ENCODE results near the gene DIS3L2.
"Not testable (repeated sequence)": the region's sequence is repeated elsewhere in the genome, so short reads cannot be mapped to it uniquely, and the experiment has no call there.

Gene DIS3L2

DNA sequence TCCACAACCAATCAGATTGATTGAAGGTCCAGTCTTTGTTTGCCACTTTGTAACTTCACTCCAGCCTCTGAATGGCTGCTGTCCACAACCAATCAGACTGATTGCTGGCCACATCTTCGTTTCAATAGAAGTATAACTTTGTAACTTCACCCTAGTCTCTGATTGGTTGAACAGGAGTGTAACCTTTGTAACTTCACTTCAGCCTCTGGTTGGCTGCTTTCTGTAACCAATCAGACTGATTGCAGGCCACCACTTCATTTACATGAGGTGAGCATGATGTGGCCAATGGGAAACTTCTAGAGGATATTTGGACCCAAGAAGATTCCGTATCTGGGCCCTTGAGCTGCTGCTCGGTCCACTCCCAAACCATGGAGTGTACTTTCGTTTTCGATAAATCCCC lies 400.1 kb downstream of the DIS3L2 start:
- DNase-seq = no peak

DNA sequence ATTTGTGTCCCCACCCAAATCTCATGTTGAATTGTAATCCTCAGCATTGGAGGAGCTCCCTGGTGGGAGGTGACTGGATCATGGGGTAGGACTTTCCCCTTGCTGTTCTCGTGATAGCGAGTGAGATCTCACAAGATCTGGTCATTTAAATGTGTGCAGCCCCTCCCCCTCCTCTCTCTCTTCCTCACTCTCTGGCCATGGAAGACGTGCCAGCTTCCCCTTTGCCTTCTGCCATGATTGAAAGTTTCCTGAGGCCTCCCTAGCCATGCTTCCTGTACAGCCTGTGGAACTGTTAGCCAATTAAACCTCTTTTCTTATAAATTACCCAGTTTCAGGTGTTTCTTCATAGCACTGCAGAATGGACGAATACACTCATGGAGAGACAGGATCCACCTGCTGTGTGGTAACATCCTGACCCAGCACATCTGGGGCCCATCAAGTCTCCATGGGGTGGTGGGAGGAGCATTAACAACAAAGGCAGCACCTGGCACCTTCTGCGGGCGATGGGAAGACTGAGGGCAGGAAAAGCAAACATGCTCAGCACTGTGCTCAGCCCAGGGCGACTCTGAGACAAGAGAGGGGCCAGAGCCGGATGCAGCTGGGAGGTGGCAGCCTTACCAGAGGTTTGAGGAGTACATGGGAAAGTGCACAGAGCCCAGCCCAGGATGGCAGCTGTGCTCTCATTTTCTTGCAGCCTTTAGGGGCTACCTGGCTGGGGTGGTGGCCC lies 400.8 kb downstream of the DIS3L2 start:
- no peak for DNase-seq

DNA sequence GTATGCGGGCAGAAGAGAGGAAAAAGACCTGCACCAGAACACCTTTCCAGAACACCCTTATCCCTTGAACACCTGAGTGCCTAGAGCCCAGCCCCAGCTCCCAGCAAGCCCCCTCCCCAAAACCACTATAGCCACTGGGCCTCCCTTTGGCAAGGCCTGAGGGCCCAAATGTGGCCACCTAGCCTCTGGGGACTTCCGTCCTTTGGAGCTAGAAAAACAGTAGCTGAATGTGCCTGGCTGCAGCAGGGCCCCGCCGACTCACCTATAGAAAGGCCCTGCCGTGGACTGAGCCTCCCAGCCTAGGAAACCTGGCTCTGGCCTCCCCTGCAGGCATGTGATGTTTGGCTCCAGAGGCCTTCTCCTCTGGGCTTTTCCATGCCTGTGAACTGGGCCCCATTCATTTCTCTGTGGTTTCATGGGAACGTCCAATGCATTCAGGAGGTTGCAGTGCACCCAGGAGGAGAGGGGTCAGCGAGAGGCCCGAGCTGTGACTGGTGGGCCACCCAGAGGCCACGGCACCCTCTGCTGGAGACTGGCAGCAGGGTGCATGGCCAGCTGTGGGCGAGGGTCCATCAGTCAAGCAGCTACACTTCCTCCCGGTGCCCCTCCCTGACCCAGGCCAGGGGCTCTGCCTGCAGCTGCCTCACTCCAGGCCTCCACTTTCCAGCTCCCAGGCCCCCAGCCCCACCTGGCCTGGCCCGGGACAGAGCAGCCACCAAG lies 401.7 kb downstream of the DIS3L2 start:
- DNase-seq = not testable (repeated sequence)

DNA sequence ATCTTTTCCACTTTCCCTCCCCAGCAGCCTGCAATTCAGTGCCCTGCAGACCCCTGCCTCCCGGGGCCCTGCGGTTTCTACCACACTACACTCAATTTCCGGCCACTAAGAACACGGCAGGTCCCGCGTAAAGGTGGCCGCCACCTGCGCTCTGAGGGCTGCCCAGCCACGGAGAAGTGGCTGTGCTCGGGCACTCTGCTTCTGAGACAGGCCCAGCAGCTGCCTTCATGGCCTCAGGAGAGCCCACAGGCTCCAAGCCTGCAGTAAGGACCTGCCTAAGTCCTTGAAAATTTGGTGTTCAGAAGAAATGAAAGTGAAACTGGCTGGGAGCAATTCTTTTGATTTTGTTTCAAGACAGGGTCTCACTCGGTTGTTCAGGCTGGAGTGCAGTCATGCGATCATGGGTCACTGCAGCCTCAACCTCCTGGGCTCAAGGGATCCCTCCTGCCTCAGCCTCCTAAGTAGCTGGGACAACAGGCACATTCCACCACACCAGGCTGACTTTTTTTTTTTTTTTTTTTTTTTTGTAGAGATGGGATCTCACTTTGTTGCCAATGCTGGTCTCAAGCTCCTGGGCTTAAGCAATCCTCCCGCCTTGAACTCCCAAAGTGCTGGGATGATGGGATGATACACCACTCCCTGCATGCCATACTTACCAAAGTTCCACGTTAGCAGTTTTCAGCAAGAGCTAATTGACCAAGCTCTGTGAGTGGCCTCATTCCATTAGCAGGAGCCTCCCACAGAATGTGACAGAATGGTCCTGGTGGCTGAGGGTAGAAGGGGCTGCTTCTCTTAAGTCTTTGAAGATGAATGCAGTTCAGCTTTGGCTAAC lies 402.5 kb downstream of the DIS3L2 start:
- peak; percentile 37 for DNase-seq

DNA sequence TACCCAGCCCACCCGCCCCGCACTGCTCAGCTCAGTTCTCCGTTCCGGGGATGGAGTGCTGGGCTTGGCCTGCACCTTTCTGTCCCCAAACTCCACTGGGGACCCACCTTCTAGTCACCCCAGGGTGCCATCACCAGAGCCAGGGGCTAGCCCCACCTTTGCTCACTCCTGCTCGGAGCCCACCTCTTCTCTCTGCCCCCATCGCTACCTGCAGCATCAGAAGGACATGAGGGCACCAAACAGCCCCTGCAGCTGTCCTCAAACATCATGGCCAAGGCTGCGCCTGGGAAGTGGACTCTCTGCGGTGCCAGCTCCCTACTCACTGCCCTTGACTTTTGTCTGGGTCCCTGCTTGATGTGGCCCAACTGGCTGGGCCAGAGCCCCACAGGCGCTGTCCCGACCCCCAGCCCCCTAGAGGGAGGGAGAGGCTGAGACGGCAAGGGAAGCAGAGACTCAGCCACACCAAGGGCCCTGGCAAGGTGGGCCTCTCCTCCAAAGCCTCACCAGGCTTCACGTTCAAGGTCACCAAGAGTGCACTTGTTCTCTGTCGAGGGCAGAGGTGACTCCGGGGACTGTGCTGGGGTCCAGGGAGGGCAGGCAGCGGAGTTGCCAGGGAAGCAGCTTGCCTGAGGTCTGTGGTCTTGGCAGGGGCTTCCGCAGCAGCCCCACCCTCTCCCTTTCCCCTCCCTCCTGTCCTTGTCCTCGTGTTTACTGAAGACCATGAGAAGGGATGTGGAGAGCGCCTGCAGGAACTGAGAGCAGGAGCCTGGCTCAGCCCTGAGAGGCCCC lies 403.5 kb downstream of the DIS3L2 start:
- DNase-seq = not testable (repeated sequence)

DNA sequence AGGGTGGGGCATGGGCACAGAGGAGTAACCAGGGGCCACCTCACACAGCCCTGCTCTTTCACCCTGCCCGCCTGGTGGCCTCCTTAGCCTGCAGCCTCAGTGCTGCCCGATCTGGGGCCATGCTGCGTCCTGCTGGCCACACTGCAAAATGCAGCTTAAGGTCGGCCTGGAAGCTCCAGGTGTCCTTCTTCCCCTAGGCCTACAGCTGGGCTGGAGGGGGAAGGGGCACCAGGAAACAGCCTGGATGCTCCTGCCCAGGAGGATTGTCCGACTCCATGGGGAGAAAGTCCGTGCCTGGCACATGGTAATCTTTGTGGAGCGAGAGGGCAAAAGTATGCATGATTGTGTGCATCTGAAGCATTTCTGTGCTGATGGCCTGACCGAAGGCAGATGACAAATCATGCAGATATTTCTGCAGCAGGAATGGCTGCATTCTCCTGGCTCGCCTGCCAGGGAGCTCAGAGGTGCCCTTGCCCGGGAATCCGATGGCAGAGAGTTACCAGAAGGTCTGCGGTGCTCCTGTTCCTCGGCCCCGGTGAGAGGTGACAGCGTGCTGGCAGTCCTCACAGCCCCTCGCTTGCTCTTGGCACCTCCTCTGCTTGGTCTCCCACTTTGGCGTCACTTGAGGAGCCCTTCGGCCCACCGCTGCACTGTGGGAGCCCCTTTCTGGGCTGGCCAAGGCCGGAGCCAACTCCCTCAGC lies 404.3 kb downstream of the DIS3L2 start:
- no peak for DNase-seq

DNA sequence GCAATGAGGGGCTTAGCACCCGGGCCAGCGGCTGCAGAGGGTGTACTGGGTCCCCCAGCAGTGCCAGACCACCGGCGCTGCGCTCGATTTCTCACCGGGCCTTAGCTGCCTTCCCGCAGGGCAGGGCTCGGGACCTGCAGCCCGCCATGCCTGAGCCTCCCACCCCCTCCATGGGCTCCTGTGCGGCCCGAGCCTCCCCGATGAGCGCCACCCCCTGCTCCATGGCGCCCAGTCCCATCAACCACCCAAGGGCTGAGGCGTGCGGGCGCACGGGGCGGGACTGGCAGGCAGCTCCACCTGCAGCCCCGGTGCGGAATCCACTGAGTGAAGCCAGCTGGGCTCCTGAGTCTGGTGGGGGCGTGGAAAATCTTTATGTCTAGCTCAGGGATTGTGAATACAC lies 404.9 kb downstream of the DIS3L2 start:
- not testable (repeated sequence) for DNase-seq

DNA sequence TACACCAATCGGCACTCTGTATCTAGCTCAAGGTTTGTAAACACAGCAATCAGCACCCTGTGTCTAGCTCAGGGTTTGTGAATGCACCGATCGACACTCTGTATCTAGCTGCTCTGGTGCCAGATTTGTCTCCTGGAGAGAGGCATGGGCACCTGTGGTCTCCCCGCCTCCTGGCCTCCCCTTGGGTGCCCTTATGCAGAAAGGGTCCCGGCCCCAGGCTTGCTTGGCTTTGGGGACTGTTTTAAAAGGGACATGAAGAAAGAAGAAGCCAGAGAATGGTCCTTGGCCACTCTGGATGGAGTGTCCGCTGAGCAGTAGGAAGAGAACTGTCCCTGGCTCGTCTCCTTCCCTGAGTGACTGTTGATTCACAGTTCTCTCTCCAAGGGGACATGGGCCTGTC lies 405.5 kb downstream of the DIS3L2 start:
- DNase-seq = no peak

DNA sequence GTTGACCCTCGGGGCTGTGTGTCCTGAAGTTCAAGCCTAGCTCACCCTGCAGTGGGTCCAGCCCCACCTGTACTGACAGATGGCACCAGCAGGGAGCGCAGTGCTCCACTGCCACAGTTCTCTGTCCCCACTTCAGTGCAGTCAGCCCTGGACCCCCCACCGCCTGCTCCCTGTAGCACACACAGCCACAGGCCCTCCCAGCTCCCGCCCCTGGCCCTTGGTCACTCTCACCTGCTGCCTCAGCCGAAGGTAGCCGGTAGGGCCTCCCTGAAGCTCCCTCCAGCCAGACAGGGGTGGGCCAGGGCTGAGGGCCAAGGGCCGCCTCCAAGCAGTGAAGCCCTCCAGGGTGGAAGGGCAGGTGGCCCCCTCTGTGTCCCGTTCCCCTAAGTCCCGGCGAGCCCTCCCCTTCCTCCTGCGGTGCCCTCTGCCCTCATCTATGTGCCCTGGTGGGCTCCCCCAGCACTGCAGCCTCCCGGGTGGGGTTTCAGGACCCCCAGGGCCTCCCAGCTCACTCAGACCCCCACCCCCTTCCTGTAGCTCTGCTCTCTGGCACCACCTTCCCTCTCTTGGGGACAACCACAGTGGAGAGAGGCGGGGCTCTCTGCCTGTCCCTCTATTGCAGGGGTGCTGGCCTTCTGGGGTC lies 406.2 kb downstream of the DIS3L2 start:
- no peak for DNase-seq

DNA sequence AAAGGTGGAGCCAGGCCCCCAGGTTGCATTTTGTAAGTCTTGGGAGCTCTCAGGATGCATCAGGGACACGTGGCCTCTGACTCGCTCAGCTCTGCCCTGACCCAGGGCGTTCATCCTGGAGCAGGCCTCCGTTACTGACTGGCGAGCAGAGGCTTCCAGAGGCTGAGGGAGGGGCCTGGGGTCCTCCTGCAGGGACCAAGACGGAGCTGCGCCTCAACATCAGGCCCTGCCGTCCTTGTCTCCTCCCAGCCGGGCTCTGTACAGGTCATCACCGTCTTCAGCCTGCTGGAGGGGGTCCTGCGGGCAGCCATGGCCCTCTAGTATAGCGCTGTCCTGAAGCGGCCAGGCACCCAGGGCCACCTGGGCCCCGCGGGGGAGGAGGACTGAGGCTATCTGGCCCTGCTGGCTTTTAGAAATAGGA lies 406.8 kb downstream of the DIS3L2 start:
- no peak for DNase-seq

DNA sequence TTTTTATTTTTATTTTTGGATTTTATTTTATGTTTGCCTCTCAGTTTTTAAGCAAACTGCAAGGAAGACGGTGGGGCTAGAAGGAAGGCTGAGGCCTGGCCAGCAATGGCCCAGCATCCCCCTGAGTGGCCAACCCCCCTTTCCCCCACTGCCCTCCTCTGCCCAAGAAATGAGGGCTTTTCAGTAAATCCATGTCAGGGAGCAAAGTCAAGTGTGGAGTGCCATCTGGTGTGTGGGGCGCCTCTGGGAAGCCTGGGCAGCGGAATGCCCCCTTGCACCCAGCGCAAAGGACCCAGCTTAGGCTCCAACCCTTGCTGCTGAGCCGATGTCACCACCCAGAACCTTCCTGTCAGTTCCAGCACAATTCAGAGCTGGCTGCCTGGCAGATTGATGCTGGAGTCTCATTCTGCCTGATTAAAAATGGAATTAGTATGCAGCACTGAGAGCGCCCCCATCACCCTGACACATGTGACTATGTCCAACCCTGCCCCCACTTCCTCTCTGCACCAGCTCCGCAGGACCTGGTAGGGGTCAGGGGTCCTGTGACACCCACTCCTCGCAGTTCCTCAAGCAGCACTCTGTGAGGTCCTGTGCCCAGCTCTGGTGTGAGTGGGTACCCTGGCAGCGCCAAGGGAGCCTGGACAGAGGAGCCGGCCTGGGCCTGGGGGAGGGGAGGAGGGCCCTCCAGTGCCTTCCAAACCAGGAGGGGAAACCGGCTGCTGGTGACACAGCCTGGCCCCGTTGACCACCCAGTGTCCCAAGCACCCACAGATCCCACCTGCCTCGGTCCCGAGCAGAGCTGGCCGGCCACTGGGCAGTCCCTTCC lies 407.8 kb downstream of the DIS3L2 start:
- DNase-seq = no peak

DNA sequence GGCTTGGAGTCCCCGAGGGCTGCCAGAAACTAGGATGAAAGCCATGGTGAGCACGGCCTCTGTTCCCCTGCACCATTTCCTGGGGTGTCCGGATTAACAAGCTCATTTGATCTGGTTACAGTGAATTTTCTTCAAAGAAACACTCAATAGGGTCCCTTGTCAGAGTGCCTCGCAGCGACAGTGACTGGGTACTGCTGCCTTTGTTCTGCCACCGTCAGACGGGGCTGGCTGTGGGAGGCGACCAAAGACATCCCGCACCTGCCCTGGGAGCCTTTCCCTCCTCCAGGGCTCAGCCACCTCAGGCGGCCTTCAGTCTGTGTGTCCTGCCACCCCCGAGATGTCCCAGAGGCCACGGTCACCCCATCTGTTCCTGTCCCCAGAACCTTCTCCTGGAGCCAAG lies 408.5 kb downstream of the DIS3L2 start:
- not testable (repeated sequence) for DNase-seq

DNA sequence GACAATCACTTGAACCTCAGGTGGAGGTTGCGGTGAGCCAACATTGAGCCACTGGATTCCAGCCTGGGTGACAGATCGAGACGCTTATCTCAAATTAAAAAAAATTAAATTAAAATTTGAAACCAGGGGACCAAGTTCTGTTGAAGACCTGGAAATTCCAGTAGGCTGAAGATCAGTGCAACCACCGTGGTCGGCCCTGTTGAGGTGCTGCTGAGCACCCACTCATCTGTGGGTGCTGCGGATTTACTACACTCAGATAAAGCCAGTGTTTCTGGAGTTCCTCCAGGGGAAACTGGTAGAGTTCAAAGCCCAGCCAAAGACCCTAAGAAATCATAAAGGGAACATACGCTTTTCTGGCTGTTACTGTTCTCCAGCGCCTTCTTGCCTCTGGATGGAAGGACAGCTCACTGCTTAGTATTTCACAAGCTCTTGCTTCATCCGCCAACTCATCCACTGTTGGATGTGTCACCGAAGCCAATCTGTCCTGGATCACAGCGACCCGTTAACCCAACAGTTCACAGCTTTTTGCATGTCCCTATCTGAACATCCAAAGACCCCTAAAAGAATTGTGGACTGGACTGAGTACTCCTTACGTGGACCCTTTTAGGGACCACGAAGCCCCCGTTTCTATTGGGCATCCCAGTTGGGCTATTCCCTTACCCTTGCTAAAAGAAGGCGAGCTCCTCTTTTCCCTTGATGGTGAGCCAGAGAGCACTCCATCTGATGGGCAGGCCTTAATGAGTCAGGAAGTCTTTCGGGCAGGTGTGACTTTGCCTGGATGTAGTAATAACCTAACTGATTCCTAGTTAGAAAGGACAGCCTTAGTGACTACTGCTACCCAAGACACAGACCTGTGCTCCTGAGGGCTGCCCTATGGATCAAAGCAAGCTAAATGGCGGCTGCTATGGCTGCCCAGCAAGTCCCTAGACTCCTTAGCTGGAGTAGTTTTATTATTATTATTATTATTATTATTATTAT lies 411.0 kb downstream of the DIS3L2 start:
- DNase-seq = no peak

DNA sequence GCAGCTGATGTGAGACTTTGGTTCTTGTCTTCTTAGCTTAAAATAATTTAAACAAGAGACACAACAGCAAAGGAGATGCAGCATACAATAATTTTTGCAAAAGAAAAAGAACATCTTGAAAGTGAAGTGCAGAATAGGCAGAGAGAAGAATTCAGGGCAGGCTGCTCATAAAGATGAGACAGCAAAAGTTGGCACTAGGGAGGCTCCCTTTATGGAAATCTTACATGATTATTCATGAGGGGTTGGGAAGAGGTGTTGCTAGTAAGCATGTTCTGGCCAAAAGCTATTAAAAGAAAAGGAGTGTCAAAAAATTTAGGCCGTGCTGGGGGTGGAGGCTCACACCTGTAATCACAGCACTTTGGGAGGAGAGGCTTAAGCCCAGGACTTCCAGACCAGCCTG lies 412.8 kb downstream of the DIS3L2 start:
- no peak for DNase-seq

DNA sequence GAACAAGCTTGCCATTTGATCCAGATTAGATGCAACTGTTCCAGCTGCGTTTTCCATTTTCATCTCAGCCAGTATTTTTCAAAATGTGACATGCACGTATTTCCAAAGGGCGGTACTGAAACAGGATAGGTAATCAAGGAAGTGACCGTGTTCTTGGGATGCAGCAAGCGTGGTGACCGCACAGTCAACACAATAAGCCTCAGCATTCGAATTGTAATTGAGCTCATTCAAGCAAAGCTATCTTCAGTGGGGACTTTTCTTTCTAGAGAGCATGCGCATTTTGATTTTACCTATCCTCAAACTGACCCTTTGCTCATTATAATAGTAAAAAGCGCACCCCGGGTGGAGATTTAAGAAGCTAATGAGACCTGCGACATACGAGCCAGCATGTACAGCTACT lies 413.7 kb downstream of the DIS3L2 start:
- DNase-seq = no peak

DNA sequence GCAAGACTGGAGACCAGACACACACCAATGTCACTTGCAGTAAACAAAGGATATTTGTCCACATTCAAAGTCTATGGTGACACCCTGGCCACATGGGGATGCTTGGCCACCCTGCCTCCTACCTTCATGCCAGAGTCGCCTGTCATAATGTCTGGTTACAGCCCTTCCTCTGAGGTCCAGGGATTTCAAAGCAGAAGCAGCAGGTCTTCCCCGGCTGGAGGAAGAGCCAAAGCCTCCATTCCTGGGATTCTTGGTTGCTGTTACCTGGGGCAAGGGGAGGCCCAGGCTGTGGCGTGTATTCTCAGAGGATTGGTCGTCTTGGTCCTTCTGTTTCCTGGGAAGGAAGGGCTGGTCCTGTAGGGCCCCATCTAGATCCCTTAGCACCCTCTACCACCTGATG lies 414.7 kb downstream of the DIS3L2 start:
- no peak for DNase-seq

DNA sequence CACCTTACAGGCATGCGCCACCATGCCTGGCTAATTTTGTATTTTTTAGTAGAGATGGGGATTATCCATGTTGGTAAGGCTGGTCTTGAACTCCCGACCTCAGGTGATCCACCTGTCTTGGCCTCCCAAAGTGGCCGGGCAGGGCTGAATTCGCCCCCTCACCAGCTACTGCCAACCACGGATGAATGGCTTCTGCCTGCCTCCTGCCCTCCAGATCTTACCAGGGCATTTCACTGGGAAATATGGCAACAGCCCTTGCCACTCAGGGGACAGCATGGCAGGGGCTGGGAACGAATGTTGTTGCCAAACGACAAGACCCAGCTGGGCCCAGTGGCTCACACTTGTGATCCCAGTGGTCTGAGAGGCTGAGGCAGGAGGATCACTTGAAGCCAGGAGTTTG lies 415.2 kb downstream of the DIS3L2 start:
- no peak for DNase-seq

DNA sequence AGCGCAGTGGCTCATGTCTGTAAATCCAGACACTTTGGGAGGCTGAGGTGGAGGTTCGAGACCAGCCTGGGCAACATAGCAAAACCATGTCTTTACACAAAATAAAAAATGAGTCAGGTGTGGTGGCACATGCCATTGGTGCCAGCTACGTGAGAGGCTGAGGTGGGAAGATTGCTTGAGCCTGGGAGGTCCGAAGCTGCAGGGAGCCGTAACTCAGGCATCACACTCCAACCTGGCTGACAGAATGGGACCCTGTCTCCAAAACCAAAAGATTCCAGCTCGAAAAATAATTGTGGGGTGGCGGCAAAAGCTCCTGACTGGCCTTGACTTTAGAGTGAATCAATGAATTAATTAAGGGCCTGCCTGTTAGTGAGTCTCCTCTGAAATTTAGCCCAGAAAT lies 415.8 kb downstream of the DIS3L2 start:
- no peak for DNase-seq

Measured in activated CD4-positive, alpha-beta T cell treated with anti-CD3 and anti-CD28 coated beads, Interleukin-2, amount 50 U/mL, for 16 hours (primary cell).